ENCODE results near the gene PVALB. TPM values are rescaled to one million over a fixed set of nuclear protein-coding genes. Genes with fewer than 3 reads are reported as not detected.

The PVALB gene
- total RNA-seq, 4 donors from 2014 or later = not detected

GRCh38 chr22:36770513-36771231 lies 46.2 kb downstream of the PVALB start:
- no peaks in the 10 kb centered on the region for H3K9me3 ChIP-seq
- no peak for DNase-seq
- H3K27ac ChIP-seq = no peak overlapping the region
- TF ChIP-seq POLR2A (IDR thresholded peaks at IDR 0.05) = no peak
- TF ChIP-seq, protein P1, sequence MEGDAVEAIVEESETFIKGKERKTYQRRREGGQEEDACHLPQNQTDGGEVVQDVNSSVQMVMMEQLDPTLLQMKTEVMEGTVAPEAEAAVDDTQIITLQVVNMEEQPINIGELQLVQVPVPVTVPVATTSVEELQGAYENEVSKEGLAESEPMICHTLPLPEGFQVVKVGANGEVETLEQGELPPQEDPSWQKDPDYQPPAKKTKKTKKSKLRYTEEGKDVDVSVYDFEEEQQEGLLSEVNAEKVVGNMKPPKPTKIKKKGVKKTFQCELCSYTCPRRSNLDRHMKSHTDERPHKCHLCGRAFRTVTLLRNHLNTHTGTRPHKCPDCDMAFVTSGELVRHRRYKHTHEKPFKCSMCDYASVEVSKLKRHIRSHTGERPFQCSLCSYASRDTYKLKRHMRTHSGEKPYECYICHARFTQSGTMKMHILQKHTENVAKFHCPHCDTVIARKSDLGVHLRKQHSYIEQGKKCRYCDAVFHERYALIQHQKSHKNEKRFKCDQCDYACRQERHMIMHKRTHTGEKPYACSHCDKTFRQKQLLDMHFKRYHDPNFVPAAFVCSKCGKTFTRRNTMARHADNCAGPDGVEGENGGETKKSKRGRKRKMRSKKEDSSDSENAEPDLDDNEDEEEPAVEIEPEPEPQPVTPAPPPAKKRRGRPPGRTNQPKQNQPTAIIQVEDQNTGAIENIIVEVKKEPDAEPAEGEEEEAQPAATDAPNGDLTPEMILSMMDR (IDR thresholded peaks at IDR 0.05) = no peak
- no peak overlapping the region for H3K4me3 ChIP-seq
- intact Hi-C loops (cut with DNase I) = no loop called here
- H3K36me3 ChIP-seq = peaks cover 0 to 13% (median 5%) of the 10 kb centered on the region in 3 donors
- peaks cover 4 to 12% (median 7%) of the 10 kb centered on the region in 3 donors for H3K4me1 ChIP-seq
- 60 to 74% methylated on average over 11 of the region's 11 CpGs for WGBS, 2 donors
- no peaks in the 10 kb centered on the region for H3K27me3 ChIP-seq

- DNase-seq = no peak
- Histone ChIP-seq H3K27ac (no peak overlapping the region), H3K36me3 (peaks cover 0 to 19% (median 5%) of the 10 kb centered on the region in 3 donors), H3K9me3 (no peaks in the 10 kb centered on the region), H3K27me3 (no peaks in the 10 kb centered on the region), H3K4me3 (no peak overlapping the region), H3K4me1 (peaks cover 1 to 4% (median 3%) of the 10 kb centered on the region in 3 donors)
- 69 to 71% methylated on average over 21 to 23 of the region's 23 CpGs for WGBS, 2 donors
- no peak for TF ChIP-seq POLR2A (IDR thresholded peaks at IDR 0.05)
- TF ChIP-seq, protein P1 (IDR thresholded peaks at IDR 0.05) = no peak
- intact Hi-C loops (cut with DNase I) = loop anchor here (10.0 kb wide), 1 partner anchor 215 kb away; no protein-coding TSS in a partner anchor
Observed at GRCh38 chr22:36769541-36770512, 47.0 kb downstream of the PVALB start.

DNA sequence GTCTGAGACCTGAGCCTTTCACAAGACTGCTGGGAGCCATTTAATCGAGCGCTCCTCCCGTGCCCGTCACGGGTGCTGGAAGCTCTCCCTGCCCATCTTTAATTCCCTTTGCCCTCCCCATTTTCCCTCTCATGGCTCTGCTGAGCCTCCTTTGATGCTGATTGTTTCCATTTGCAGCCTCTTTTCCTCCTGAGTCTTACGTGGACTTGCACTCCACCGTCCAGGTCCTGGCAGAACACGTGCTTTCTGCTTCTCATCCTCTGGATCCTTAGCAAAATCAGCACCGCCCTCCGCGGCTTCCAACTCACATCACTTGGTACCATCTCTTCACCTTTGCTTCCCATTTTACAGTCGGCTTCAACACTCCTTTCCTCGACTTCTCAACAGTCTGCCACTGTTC lies 48.2 kb downstream of the PVALB start:
- Histone ChIP-seq H3K9me3 (no peaks in the 10 kb centered on the region), H3K36me3 (peaks cover 0 to 23% (median 5%) of the 10 kb centered on the region in 3 donors), H3K4me1 (peaks cover 5 to 12% (median 6%) of the 10 kb centered on the region in 3 donors), H3K27me3 (no peaks in the 10 kb centered on the region), H3K4me3 (no peak overlapping the region), H3K27ac (no peak overlapping the region)
- 88 to 90% methylated on average over 13 of the region's 13 CpGs for WGBS, 2 donors
- no peak for DNase-seq
- intact Hi-C loops (cut with DNase I) = loop anchor here (10.0 kb wide), 1 partner anchor 214 kb away; no protein-coding TSS in a partner anchor
- TF ChIP-seq POLR2A (IDR thresholded peaks at IDR 0.05) = no peak
- TF ChIP-seq, protein P1 (IDR thresholded peaks at IDR 0.05) = no peak

GRCh38 chr22:36768141-36768540 lies 48.7 kb downstream of the PVALB start:
- intact Hi-C loops (cut with DNase I) = loop anchor here (10.0 kb wide), 1 partner anchor 213 kb away; no protein-coding TSS in a partner anchor
- Histone ChIP-seq H3K4me3 (no peak overlapping the region), H3K36me3 (peaks cover 0 to 25% (median 5%) of the 10 kb centered on the region in 3 donors), H3K27ac (no peak overlapping the region), H3K27me3 (no peaks in the 10 kb centered on the region), H3K9me3 (no peaks in the 10 kb centered on the region), H3K4me1 (peaks cover 5 to 16% (median 9%) of the 10 kb centered on the region in 3 donors)
- no peak for TF ChIP-seq POLR2A (IDR thresholded peaks at IDR 0.05)
- TF ChIP-seq, protein P1 (IDR thresholded peaks at IDR 0.05) = no peak
- no peak for DNase-seq
- 84% methylated on average over 5 of the region's 5 CpGs for WGBS, 2 donors
